Measurements from ENCODE around the gene GMPR. TPM values are rescaled to one million over a fixed set of nuclear protein-coding genes. Genes with fewer than 3 reads are reported as not detected.

GMPR gene
- total and polyA plus RNA-seq, 8 donors, result 4.5 to 25.9 (median 7.0) TPM

DNA sequence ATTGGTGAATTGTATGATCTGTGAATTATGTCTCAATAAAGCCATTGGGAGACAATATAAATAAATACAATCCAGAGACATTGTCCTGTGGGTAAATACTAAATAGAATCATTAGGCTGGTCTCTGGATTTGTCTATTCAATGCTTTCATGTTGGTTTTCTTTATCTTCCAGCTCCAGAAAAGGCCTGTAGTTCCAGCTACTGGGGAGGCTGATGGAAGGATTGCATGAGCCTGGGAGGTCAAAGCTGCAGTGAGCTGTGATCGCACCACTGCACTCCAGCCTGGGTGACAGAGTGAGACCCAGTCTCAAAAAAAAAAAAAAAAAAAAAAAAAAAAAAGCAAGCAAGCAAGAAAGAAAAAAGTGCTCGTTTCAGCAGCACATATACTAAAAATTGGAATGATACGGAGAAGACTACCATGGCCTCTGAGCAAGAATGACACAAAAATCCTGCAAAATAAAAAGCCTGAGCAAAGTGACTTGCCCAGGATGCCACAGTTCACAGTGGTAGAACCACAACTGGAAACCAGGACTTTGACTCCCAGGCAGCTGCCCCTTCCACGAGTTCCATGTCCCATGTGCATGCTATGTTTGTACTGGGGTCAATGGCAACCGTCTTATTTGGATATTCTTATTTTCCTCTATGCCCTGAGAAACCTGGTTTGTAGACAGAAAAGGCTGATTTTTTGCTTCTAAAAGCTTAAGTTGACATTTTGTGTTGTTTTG lies 33.6 kb upstream of the GMPR start:
- H3K27me3 ChIP-seq, result no peaks in the 10 kb centered on the region
- H3K4me1 ChIP-seq, result peaks cover 0 to 3% (median 0%) of the 10 kb centered on the region in 3 donors
- 76 to 77% methylated on average over 5 of the region's 5 CpGs for WGBS, 2 donors
- H3K27ac ChIP-seq, result no peak overlapping the region
- H3K36me3 ChIP-seq, result no peaks in the 10 kb centered on the region
- DNase-seq, result no peak
- intact Hi-C loops (cut with DNase I), result loop anchor here in 2 of 3 donors (5.0 to 10.0 kb wide), 2 partner anchors 510 to 513 kb away; no protein-coding TSS in a partner anchor
- H3K9me3 ChIP-seq, result no peaks in the 10 kb centered on the region
- no peak overlapping the region for H3K4me3 ChIP-seq
- no peak for FAIRE-seq
- no peak for ATAC-seq
- TF ChIP-seq, protein P1, sequence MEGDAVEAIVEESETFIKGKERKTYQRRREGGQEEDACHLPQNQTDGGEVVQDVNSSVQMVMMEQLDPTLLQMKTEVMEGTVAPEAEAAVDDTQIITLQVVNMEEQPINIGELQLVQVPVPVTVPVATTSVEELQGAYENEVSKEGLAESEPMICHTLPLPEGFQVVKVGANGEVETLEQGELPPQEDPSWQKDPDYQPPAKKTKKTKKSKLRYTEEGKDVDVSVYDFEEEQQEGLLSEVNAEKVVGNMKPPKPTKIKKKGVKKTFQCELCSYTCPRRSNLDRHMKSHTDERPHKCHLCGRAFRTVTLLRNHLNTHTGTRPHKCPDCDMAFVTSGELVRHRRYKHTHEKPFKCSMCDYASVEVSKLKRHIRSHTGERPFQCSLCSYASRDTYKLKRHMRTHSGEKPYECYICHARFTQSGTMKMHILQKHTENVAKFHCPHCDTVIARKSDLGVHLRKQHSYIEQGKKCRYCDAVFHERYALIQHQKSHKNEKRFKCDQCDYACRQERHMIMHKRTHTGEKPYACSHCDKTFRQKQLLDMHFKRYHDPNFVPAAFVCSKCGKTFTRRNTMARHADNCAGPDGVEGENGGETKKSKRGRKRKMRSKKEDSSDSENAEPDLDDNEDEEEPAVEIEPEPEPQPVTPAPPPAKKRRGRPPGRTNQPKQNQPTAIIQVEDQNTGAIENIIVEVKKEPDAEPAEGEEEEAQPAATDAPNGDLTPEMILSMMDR (IDR thresholded peaks at IDR 0.05), result no peak

DNA sequence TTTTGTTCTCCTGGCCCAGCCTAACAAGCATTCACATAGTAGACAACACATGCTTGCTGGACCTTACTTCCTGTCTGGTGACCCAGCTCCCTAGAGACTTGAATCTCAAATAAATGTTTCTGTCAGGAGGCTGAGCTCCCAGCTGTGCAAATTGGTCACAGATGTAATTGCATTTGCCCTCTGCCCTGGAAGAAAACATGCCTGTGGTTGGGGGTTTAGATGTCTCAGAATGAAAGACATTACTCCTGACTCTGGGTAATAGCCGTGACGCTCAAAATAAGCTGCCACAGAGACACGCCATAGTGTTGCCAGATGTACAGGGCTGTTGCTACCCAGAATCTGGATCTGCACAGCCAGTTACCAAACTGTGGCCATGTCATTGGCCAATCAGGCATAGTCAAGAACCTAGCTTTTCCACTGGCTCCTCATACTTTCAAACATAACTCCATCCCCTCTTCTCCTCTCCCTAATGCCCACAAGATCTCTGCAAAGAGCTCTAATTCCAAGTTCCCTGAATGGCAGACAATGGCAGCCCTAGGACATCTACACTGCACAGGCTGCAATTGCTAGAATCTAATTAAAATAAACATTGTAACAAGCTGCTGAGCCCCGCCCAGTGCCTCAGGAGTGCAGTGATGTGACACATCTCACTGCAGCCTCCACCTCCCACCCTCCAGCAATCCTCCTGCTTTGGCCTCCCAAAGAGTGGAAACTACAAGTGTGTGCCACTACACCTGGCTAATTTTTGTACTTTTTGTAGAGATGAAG lies 32.8 kb upstream of the GMPR start:
- no peaks in the 10 kb centered on the region for H3K27me3 ChIP-seq
- H3K4me1 ChIP-seq, result peaks cover 0 to 3% (median 0%) of the 10 kb centered on the region in 3 donors
- no peak overlapping the region for H3K4me3 ChIP-seq
- H3K36me3 ChIP-seq, result no peaks in the 10 kb centered on the region
- intact Hi-C loops (cut with DNase I), result loop anchor here in 2 of 3 donors (5.0 to 10.0 kb wide), 2 partner anchors 511 to 513 kb away; no protein-coding TSS in a partner anchor
- DNase-seq (no peak), FAIRE-seq (no peak), ATAC-seq (peak in 3 of 4 donors; percentile 20 to 29 (median 20))
- no peak overlapping the region for H3K27ac ChIP-seq
- no peaks in the 10 kb centered on the region for H3K9me3 ChIP-seq
- TF ChIP-seq, protein P1 (IDR thresholded peaks at IDR 0.05), result no peak
- WGBS, 2 donors, result 83 to 94% methylated on average over 4 of the region's 4 CpGs

DNA sequence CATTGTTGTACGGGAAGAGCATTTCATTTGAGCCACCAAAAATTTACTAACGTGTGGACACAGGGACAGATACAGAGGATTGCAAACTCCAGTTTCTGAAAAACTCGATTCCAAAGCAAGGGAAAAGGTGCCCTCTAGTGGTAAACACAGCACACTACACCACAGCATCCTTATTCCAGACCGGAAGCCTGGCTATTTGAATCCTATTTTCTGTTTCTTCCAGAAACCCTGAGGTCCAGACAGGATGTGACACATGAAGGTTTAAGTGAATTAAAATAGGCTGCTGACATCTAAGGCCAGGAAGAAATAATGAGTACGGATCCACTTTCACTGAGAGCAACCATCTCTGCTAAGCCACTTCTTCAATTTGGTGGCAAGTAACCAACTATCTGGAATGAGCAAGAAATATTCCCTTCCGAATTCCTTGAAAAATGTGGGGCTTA lies 31.8 kb upstream of the GMPR start:
- ATAC-seq, result peak; percentile 76 to 98 (median 95)
- Histone ChIP-seq H3K4me3 (no peak overlapping the region), H3K9me3 (no peaks in the 10 kb centered on the region), H3K4me1 (peaks cover 0 to 3% (median 0%) of the 10 kb centered on the region in 3 donors), H3K36me3 (no peaks in the 10 kb centered on the region), H3K27ac (no peak overlapping the region), H3K27me3 (no peaks in the 10 kb centered on the region)
- DNase-seq, result peak in 2 of 6 donors; percentile 41 to 73
- 2 to 8% methylated on average over 6 of the region's 6 CpGs for WGBS, 2 donors
- FAIRE-seq, result peak; percentile 80
- intact Hi-C loops (cut with DNase I), result loop anchor here in 2 of 3 donors (5.0 to 10.0 kb wide), 2 partner anchors 512 to 514 kb away; no protein-coding TSS in a partner anchor
- TF ChIP-seq, protein P1 (IDR thresholded peaks at IDR 0.05), result peak; percentile 91 to 97 (median 93)

DNA sequence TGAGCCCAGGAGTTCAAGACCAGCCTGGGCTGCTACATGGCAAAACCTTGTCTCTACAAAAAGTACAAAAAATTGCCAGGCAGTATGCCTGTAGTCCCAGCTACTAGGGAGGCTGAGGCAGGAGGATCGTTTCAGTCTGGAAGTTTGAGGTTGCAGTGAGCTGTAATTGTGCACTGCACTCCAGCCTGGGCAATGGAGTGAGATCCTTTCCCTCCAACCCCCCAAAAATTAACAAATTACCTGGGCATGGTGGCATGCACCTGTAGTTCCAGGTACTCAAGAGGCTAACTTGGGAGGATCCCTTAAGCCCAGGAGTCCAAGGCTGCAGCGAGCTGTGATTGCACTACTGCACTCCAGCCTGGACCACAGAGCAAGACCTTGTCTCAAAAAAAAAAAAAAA lies 29.4 kb upstream of the GMPR start:
- FAIRE-seq (no peak), ATAC-seq (no peak), DNase-seq (no peak)
- H3K9me3 ChIP-seq, result no peaks in the 10 kb centered on the region
- 38 to 66% methylated on average over 2 of the region's 2 CpGs for WGBS, 2 donors
- intact Hi-C loops (cut with DNase I), result loop anchor here in 2 of 3 donors (5.0 to 10.0 kb wide), 2 partner anchors 514 to 517 kb away; no protein-coding TSS in a partner anchor
- TF ChIP-seq, protein P1 (IDR thresholded peaks at IDR 0.05), result no peak
- H3K27ac ChIP-seq, result no peak overlapping the region
- no peak overlapping the region for H3K4me3 ChIP-seq
- H3K36me3 ChIP-seq, result no peaks in the 10 kb centered on the region
- H3K27me3 ChIP-seq, result no peaks in the 10 kb centered on the region
- peaks cover 0 to 3% (median 0%) of the 10 kb centered on the region in 3 donors for H3K4me1 ChIP-seq
